A549 (cell line): ENCODE measurements around the gene LOXL1.

Source experiments
- CTCF ChIP-seq: fragments of >200 bp; sonication (Bioruptor Twin); formaldehyde crosslinking; IDR thresholded peaks from 3 replicates; pipeline ENCODE4 v1.5.1; 2016
- RAD21 ChIP-seq, 2 experiments: fragments of >200 bp in 1 of 2; sonication (Bioruptor Twin) in 1 of 2; formaldehyde crosslinking in 1 of 2; IDR thresholded peaks in 1 of 2; conservative IDR thresholded peaks in 1 of 2; 2 replicates in 1 of 2; 3 replicates in 1 of 2; pipeline ENCODE4 v1.6.1; 2012 to 2018; ENCODE audit warnings: inconsistent platforms in 1 of 2
- RFX5 ChIP-seq: fragments of 450-650 bp; IDR thresholded peaks from 2 replicates; pipeline ENCODE4 v1.7.1; 2014; ENCODE audit warnings: antibody characterized with exemption, mild to moderate bottlenecking, moderate library complexity
- SREBF2 ChIP-seq: fragments of 450-650 bp; IDR thresholded peaks from 2 replicates; pipeline ENCODE4 v1.6.1; 2014; ENCODE audit warnings: mild to moderate bottlenecking, moderate library complexity

GRCh38 chr15:73994912-73995622 lies 68.8 kb downstream of the LOXL1 start:
- TF ChIP-seq CTCF (no peak), RFX5 (no peak), SREBF2 (no peak), RAD21 (conservative IDR thresholded peaks at IDR 0.05 in 1 of 2, IDR thresholded peaks at IDR 0.05 in 1 of 2) (no peak)
